A673 (cell line): ENCODE measurements around the gene SRGAP2.
"Not testable (repeated sequence)": the region's sequence is repeated elsewhere in the genome, so short reads cannot be mapped to it uniquely, and the experiment has no call there.

Experiments
- CTCF ChIP-seq: fragments of 300-800, 200-600 bp; sonication (generic); conservative IDR thresholded peaks from 2 replicates; pipeline ENCODE4 v1.5.1; 2017; ENCODE audit warnings: low read depth, mild to moderate bottlenecking, antibody characterized with exemption, low read length, moderate library complexity, mixed read lengths
- EZH2 ChIP-seq: fragments of 200-600 bp; sonication (generic); IDR thresholded peaks from 2 replicates; pipeline ENCODE4 v1.6.1; 2017; ENCODE audit warnings: borderline replicate concordance, low read depth, mild to moderate bottlenecking, mixed read lengths, antibody characterized with exemption, low read length; ENCODE audit not compliant: poor library complexity, severe bottlenecking

GRCh38 chr1:206173110-206173719, 30.1 kb upstream of the SRGAP2 start:
- TF ChIP-seq CTCF, EZH2: not testable (repeated sequence)
